Activated CD8-positive, alpha-beta T cell treated with anti-CD3 and anti-CD28 coated beads for 36 hours (primary cell): ENCODE results near the gene ZNF491. TPM values are rescaled to one million over a fixed set of nuclear protein-coding genes. Genes with fewer than 3 reads are reported as not detected.

Experiments
- ATAC-seq: fragments of 200-7000 bp; cut with Tn5 transposase; one replicate; pipeline ENCODE4 v1.10.0; 2021; ENCODE audit warnings: mild to moderate bottlenecking, moderate library complexity
- CTCF ChIA-PET: fragments of 350-600 bp; sonication (Branson Sonifier 250); formaldehyde crosslinking; loops from one replicate; lab custom pipeline; 2021; ENCODE audit warnings: antibody characterized with exemption; lab: Charles Lee
- POLR2A ChIA-PET: fragments of 350-600 bp; sonication (Branson Sonifier 250); formaldehyde crosslinking; loops from one replicate; lab custom pipeline; 2021; ENCODE audit warnings: antibody characterized with exemption; lab: Charles Lee
- DNase-seq: peaks from one replicate; pipeline ENCODE4 v3.0.0-alpha.2; 2020
- H3K27ac Mint-ChIP-seq: one replicate; pipeline ENCODE4 v1.8.0; 2021; ENCODE audit warnings: mild to moderate bottlenecking, mixed read lengths
- H3K27me3 Mint-ChIP-seq: one replicate; pipeline ENCODE4 v1.8.0; 2021; ENCODE audit warnings: mixed read lengths
- H3K36me3 Mint-ChIP-seq: one replicate; pipeline ENCODE4 v1.8.0; 2021; ENCODE audit warnings: low read depth, mixed read lengths
- H3K4me1 Mint-ChIP-seq: one replicate; pipeline ENCODE4 v1.8.0; 2021; ENCODE audit warnings: low read depth, mixed read lengths
- H3K4me3 Mint-ChIP-seq: one replicate; pipeline ENCODE4 v1.8.0; 2021; ENCODE audit warnings: mild to moderate bottlenecking, moderate library complexity, mixed read lengths
- H3K9me3 Mint-ChIP-seq: one replicate; pipeline ENCODE4 v1.8.0; 2021; ENCODE audit warnings: mixed read lengths
- intact Hi-C: fragments of 100-400 bp; cut with micrococcal nuclease; formaldehyde crosslinking; loops from one replicate; pipeline ENCODE4 v1.10.0; 2022
- total RNA-seq, 2 experiments: library from RNA; stranded (reverse); gene quantifications; one replicate each; pipeline ENCODE4 v1.2.3, GENCODE V29; 2021
- TF ChIP-seq, protein P1 (sequence below): fragments of 200-600 bp; IDR thresholded peaks from one replicate; pipeline ENCODE4 v1.8.0; 2022; ENCODE audit warnings: antibody characterized with exemption, mild to moderate bottlenecking

The ZNF491 gene
- total RNA-seq, 2 experiments from 2014 or later: 0.76 to 1.4 TPM

DNA sequence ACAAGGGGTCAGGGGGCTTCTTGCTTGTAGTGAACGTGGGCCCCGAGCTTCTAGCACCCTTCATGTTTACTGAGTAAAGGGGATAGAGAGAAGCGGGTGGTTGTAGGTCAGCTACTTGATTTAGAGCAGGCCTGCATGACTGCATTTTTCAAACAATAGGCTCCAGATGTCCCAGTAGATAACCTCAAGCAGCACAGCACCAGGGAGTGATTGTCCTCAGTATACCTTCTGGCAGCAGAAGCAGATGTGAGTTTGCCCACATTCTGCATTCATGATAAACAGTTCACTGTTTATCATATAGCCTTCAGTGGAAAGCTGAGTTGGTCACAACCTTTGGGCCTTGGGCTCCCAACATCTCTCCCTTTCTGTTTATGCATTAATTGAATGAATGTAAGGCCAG lies 55.0 kb downstream of the ZNF491 start:
- ChIA-PET CTCF (no interaction called here), POLR2A (no interaction called here)
- H3K4me3 Mint-ChIP-seq: no peak overlapping the region
- H3K4me1 Mint-ChIP-seq: peaks cover 14% of the 10 kb centered on the region
- peaks cover 21% of the 10 kb centered on the region for H3K9me3 Mint-ChIP-seq
- H3K27ac Mint-ChIP-seq: no peak overlapping the region
- H3K27me3 Mint-ChIP-seq: no peaks in the 10 kb centered on the region
- peaks cover 63% of the 10 kb centered on the region for H3K36me3 Mint-ChIP-seq
- intact Hi-C loops: no loop called here
- DNase-seq (no peak), ATAC-seq (no peak)
- TF ChIP-seq, protein P1, sequence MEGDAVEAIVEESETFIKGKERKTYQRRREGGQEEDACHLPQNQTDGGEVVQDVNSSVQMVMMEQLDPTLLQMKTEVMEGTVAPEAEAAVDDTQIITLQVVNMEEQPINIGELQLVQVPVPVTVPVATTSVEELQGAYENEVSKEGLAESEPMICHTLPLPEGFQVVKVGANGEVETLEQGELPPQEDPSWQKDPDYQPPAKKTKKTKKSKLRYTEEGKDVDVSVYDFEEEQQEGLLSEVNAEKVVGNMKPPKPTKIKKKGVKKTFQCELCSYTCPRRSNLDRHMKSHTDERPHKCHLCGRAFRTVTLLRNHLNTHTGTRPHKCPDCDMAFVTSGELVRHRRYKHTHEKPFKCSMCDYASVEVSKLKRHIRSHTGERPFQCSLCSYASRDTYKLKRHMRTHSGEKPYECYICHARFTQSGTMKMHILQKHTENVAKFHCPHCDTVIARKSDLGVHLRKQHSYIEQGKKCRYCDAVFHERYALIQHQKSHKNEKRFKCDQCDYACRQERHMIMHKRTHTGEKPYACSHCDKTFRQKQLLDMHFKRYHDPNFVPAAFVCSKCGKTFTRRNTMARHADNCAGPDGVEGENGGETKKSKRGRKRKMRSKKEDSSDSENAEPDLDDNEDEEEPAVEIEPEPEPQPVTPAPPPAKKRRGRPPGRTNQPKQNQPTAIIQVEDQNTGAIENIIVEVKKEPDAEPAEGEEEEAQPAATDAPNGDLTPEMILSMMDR: no peak

DNA sequence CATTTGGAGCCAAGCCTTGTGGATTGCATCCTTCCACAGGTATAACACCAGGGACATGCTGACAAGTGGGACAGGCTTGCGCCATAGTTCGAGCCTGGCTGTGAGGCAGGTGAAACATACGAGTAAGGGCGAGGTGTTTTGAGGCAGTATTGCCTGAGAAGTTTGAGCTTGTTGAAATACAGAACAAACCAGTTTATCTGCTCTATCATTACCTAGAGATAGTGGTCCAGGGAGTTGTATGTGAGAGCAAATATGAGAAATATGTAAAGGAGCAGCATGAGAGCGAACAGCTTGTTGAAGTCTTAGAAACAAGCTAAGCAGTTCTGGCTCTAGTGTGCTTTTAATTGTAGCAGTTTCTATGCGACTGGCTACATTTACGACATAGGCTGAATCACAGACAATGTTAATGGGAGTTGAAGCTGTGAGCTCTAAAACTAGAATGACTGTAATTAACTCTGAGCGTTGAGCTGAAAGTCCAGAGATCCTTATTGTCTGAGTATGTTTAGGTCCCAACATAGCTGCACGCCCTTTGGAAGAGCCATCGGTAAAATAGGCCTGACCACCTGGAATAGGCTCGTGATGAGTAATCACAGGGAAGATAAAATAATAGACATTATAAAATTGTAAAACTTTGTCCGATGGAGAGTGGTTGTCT lies 58.4 kb downstream of the ZNF491 start:
- intact Hi-C loops: no loop called here
- POLR2A ChIA-PET: interaction anchor here (0.6 kb wide), 1 partner anchor 15 kb away, joined by 3 read pairs; no protein-coding TSS in a partner anchor

More for the DNA sequence above, 58.4 kb downstream of the ZNF491 start:
- H3K27ac Mint-ChIP-seq: no peak overlapping the region
- no peaks in the 10 kb centered on the region for H3K4me1 Mint-ChIP-seq
- peaks cover 52% of the 10 kb centered on the region for H3K9me3 Mint-ChIP-seq
- DNase-seq (no peak), ATAC-seq (no peak)
- TF ChIP-seq, protein P1: no peak
- peaks cover 76% of the 10 kb centered on the region for H3K36me3 Mint-ChIP-seq
- no peak overlapping the region for H3K4me3 Mint-ChIP-seq
- H3K27me3 Mint-ChIP-seq: no peaks in the 10 kb centered on the region
- CTCF ChIA-PET: interaction anchor here (1.3 kb wide), 2 partner anchors 24 to 59 kb away, joined by 5 to 6 read pairs; no protein-coding TSS in a partner anchor

Other genes starting within 250 kb of the ZNF491 start
- 10 to 100 TPM; 41.3 to 45.7 TPM for gene ELOF1, start 239.3 kb upstream of the ZNF491 start, total RNA-seq
- gene ACP5, start 220.9 kb upstream of the ZNF491 start, total RNA-seq: 1 to 10 TPM; 4.7 to 6.2 TPM
- 1 to 10 TPM; 6.1 to 6.5 TPM for gene ZNF627, start 201.0 kb upstream of the ZNF491 start, total RNA-seq
- gene ZNF823, start 59.6 kb upstream of the ZNF491 start, total RNA-seq: 1 to 10 TPM; 3.3 to 3.9 TPM
- gene ZNF441, start 31.5 kb upstream of the ZNF491 start, total RNA-seq: 1 to 10 TPM; 3.6 to 4.3 TPM
- gene ZNF440, start 15.8 kb downstream of the ZNF491 start, total RNA-seq: 1 to 10 TPM; 7.7 to 8.8 TPM
- gene ZNF439, start 50.2 kb downstream of the ZNF491 start, total RNA-seq: 1 to 10 TPM; 8.7 to 9.6 TPM
- 1 to 10 TPM; 1.8 to 3.1 TPM for gene ZNF69, start 89.3 kb downstream of the ZNF491 start, total RNA-seq
- gene ZNF700, start 126.6 kb downstream of the ZNF491 start, total RNA-seq: 10 to 100 TPM; 12.0 to 14.0 TPM
- 1 to 10 TPM in 1 of 2 experiments, under 1 TPM in 1; 0.83 to 1.7 TPM for gene ZNF763, start 166.5 kb downstream of the ZNF491 start, total RNA-seq
- 1 to 10 TPM; 1.5 to 2.1 TPM for gene ZNF433, start 237.2 kb downstream of the ZNF491 start, total RNA-seq